ENCODE measurements around the gene CHMP6.

Gene CHMP6

DNA sequence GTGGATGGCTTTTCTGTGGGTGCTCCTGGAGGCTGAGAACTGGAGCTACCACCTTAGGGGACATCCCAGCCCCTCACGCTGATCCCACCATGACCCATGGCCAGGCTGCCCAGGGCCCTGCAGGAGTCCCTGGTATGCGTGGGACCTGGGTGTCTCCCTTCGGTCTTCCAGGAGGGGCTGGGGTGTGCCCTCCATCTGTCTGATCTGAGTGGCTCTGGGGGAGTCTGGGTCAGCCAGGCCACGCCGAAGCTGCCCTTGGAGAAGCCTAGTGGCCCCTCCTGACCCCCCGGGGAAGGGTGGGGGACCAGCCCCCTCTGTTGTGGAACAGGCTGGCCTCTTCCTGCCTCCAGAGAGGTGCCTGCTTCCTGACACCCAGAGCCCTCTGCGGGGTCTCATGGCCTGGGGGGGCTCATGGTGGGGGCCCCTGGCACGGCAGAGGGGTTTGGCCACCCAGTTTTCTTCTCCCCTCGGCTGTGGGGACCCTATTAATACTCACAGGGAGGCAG lies 54.0 kb downstream of the CHMP6 start:
- H3K4me3 ChIP-seq (ENCODE audit: low read depth in 1 of 2, low read length in 1 of 2) = no peak overlapping the region
- no peak overlapping the region for H3K27ac ChIP-seq
- TF ChIP-seq, protein P1, sequence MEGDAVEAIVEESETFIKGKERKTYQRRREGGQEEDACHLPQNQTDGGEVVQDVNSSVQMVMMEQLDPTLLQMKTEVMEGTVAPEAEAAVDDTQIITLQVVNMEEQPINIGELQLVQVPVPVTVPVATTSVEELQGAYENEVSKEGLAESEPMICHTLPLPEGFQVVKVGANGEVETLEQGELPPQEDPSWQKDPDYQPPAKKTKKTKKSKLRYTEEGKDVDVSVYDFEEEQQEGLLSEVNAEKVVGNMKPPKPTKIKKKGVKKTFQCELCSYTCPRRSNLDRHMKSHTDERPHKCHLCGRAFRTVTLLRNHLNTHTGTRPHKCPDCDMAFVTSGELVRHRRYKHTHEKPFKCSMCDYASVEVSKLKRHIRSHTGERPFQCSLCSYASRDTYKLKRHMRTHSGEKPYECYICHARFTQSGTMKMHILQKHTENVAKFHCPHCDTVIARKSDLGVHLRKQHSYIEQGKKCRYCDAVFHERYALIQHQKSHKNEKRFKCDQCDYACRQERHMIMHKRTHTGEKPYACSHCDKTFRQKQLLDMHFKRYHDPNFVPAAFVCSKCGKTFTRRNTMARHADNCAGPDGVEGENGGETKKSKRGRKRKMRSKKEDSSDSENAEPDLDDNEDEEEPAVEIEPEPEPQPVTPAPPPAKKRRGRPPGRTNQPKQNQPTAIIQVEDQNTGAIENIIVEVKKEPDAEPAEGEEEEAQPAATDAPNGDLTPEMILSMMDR (IDR thresholded peaks at IDR 0.05) = no peak
- no peaks in the 10 kb centered on the region for H3K9me3 ChIP-seq
- H3K4me1 ChIP-seq (ENCODE audit: control insufficient read depth in 1 of 2, insufficient read depth in 1 of 2, low read depth in 1 of 2, low read length in 1 of 2) = peaks cover 4 to 10% of the 10 kb centered on the region in 2 experiments
- H3K36me3 ChIP-seq = no peaks in the 10 kb centered on the region
- H3K27me3 ChIP-seq = peaks cover 29% of the 10 kb centered on the region

DNA sequence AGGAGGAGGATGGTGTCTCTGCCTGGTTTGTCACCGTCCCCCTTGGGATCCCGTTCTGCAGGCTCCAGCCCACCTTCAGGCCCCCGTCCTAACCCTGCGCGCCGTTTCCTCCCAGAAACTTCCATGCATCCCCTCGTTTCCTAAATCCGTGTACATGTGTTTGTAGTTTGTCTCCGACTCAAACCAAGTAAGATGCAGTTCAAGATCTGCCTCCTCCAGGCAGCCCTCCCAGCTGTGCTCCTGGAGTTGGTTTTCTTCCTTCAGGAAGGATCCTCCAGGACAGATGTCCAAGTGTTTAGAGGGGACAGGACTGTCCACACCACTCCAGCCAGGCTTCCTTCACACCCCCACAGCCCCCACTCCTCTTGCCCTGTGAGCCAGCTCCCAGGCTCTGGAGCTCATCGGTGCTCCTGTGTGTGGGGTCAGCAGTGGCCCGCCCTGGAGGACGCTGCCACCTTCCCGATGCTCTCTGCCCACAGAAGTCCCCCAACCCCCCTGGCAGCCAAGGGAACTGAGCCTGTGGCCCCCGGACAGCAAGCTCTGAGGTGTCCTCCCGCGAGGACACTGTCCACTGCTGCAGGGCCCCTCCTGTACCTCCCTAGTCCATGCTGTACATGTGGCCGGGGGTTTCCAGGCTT lies 54.6 kb downstream of the CHMP6 start:
- H3K4me3 ChIP-seq (ENCODE audit: low read depth in 1 of 2, low read length in 1 of 2) = no peak overlapping the region
- H3K9me3 ChIP-seq = no peaks in the 10 kb centered on the region
- TF ChIP-seq, protein P1 (IDR thresholded peaks at IDR 0.05) = no peak
- peaks cover 25% of the 10 kb centered on the region for H3K27me3 ChIP-seq
- peaks cover 9 to 16% of the 10 kb centered on the region in 2 experiments for H3K4me1 ChIP-seq (ENCODE audit: control insufficient read depth in 1 of 2, insufficient read depth in 1 of 2, low read depth in 1 of 2, low read length in 1 of 2)
- no peak overlapping the region for H3K27ac ChIP-seq
- no peaks in the 10 kb centered on the region for H3K36me3 ChIP-seq

DNA sequence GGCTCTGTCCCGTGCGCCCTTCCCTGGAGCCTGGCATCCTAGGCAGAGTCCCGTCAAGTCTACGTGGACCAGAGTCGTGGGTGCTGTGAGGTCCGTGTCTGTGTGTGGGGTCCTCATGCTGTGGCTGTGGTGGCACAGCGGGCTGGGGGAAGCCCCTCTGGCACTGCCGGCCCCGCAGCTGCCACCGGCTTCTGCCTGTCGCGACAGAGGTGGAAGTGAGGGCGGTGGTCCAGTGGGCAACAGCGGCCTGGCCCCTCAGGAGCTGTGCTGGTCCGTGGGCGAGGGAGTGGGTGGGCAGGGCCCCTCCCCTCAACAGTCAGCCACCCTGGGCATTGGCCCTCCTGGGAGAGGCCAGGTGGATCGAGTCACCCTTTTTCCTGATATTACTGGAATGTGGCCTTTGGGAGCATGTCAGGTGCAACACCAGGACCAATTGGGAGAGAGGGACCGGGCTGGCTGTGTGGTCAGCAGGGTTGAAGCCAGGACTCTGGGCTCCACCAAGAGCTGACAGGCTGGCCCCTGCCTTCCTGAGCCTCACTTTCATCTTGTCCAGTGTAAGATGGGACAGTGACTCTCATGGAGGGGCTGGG lies 55.2 kb downstream of the CHMP6 start:
- H3K4me1 ChIP-seq (ENCODE audit: control insufficient read depth in 1 of 2, insufficient read depth in 1 of 2, low read depth in 1 of 2, low read length in 1 of 2) = peaks cover 11 to 17% of the 10 kb centered on the region in 2 experiments

DNA sequence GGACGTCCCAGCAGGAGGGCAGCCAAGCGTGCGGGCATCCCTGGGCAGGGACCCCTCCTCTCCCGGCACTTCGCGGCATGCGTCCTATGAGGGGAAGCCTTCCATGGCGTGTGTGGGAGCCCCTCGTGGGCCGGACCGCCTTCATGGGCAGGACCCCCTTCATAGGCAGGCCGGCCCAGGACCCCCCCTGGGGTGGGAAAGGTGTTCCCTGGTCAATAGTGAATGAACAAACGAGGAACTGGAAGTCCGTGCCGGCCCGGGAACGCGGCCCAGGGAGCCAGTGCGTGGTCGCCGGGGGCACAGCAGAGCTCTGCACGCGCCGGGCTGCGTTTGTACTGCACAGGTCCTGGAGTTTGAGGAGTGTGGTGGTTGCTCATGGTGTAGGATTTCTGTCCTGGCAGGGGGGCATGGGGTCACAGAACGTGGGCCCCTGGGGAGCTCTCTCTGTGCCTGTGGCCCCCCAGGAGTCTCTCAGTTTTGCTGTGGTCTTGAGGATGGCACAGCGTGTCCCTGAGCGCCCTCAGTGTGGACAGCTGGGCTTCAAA lies 57.3 kb downstream of the CHMP6 start:
- Histone ChIP-seq H3K27ac (no peak overlapping the region), H3K4me3 (ENCODE audit: low read depth in 1 of 2, low read length in 1 of 2) (no peak overlapping the region), H3K4me1 (ENCODE audit: control insufficient read depth in 1 of 2, insufficient read depth in 1 of 2, low read depth in 1 of 2, low read length in 1 of 2) (peaks cover 11 to 17% of the 10 kb centered on the region in 2 experiments), H3K27me3 (peaks cover 25% of the 10 kb centered on the region), H3K9me3 (no peaks in the 10 kb centered on the region), H3K36me3 (no peaks in the 10 kb centered on the region)
- TF ChIP-seq, protein P1 (IDR thresholded peaks at IDR 0.05) = no peak

More for the DNA sequence above, 55.2 kb downstream of the CHMP6 start:
- no peaks in the 10 kb centered on the region for H3K9me3 ChIP-seq
- no peak overlapping the region for H3K27ac ChIP-seq
- peaks cover 25% of the 10 kb centered on the region for H3K27me3 ChIP-seq
- TF ChIP-seq, protein P1 (IDR thresholded peaks at IDR 0.05) = no peak
- no peak overlapping the region for H3K4me3 ChIP-seq (ENCODE audit: low read depth in 1 of 2, low read length in 1 of 2)
- H3K36me3 ChIP-seq = no peaks in the 10 kb centered on the region

DNA sequence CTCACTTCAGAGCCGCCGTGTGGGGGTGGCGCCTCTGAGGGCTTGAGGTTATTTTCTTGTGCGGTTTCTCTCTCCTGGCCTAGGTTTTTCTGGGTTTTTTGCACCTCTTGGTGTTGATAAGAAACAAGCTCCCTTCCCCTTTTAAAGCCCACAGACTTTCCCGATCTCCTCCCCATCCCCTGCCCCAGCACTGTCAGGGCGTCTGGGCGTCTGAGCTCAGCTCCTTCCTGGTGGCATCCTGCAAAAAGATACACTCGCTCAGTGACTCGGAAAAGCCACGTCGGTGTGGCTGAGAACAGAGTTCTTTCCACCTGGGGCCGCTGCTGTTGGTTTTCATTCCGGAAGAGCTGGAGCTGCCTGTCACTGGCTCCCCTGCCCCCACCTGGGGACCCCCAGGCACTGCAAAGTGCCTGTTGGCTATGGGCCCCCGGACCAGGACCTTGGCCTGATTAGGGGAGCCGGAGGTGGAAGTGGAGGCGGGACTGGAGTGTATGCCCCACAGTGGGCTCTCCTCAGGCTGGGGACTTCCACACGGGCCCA lies 57.8 kb downstream of the CHMP6 start:
- H3K4me3 ChIP-seq (ENCODE audit: low read depth in 1 of 2, low read length in 1 of 2) = no peak overlapping the region
- TF ChIP-seq, protein P1 (IDR thresholded peaks at IDR 0.05) = no peak
- H3K9me3 ChIP-seq = no peaks in the 10 kb centered on the region
- H3K27ac ChIP-seq = no peak overlapping the region
- H3K27me3 ChIP-seq = peaks cover 25% of the 10 kb centered on the region
- H3K36me3 ChIP-seq = no peaks in the 10 kb centered on the region
- peaks cover 11 to 17% of the 10 kb centered on the region in 2 experiments for H3K4me1 ChIP-seq (ENCODE audit: control insufficient read depth in 1 of 2, insufficient read depth in 1 of 2, low read depth in 1 of 2, low read length in 1 of 2)

All from neutrophil (primary cell).